Stomach (tissue), 9 donors: ENCODE results near the gene THSD4. TPM values are rescaled to one million over a fixed set of nuclear protein-coding genes. Genes with fewer than 3 reads are reported as not detected.

Experiments
- DNase-seq, 2 donors: peaks; one replicate each; pipeline versions ENCODE4 v3.0.0 to v3.0.0-alpha.2; 2013 to 2019
- H3K27ac ChIP-seq, 5 donors: fragments of 200-600 bp in 4 of 5; sonication (generic) in 4 of 5; one replicate each; pipeline ENCODE4 v1.5.1; 2013 to 2019; ENCODE audit warnings: mild to moderate bottlenecking in 1 of 5, moderate library complexity in 1 of 5
- H3K27me3 ChIP-seq, 3 donors: fragments of 200-600 bp; sonication (generic); one replicate each; pipeline ENCODE4 v1.5.1; 2017 to 2019; ENCODE audit warnings: mixed run types in 1 of 3
- H3K36me3 ChIP-seq, 4 donors: fragments of 200-600 bp; sonication (generic); 1 replicate in 3 of 4; 2 replicates in 1 of 4; pipeline ENCODE4 v1.5.1; 2016 to 2019
- H3K4me1 ChIP-seq, 4 donors: fragments of 200-600 bp; sonication (generic); one replicate each; pipeline ENCODE4 v1.5.1; 2016 to 2019
- H3K4me3 ChIP-seq, 4 donors: fragments of 200-600 bp; sonication (generic) in 3 of 4; one replicate each; pipeline ENCODE4 v1.5.1; 2016 to 2019; ENCODE audit warnings: mild to moderate bottlenecking in 1 of 4
- H3K9me3 ChIP-seq, 4 donors: fragments of 200-600 bp; sonication (generic); one replicate each; pipeline ENCODE4 v1.5.1; 2016 to 2019
- EP300 ChIP-seq: sonication (generic); formaldehyde crosslinking; IDR thresholded peaks from one replicate; pipeline ENCODE4 v1.6.1; 2017; ENCODE audit warnings: antibody characterized with exemption
- POLR2A ChIP-seq, 4 donors: fragments of 450-650 bp; IDR thresholded peaks; one replicate each; pipeline ENCODE4 v1.6.1; 2016; ENCODE audit warnings: antibody characterized with exemption in 4 of 4, control low read depth in 2 of 4, mild to moderate bottlenecking in 1 of 4, moderate library complexity in 1 of 4
- POLR2AphosphoS5 ChIP-seq, 3 donors: sonication (generic); formaldehyde crosslinking; IDR thresholded peaks; one replicate each; pipeline ENCODE4 v1.6.1; 2016; ENCODE audit warnings: antibody characterized with exemption in 3 of 3
- WGBS, 5 donors: extraction: QIAGEN DNeasy Blood & Tissue Kit in 3 of 5; methylation state at CpG; one replicate each; pipeline versions ENCODE4 v1.1.5 to v1.1.7; 2013 to 2018; 5-methylcytosine and 5-hydroxymethylcytosine counted together
- intact Hi-C: fragments of 100-400 bp; cut with DNase I; formaldehyde crosslinking; loops from one replicate; pipeline ENCODE4 v1.15.1; 2023; ENCODE audit warnings: low total_unique reads
- polyA plus RNA-seq, 3 donors: library from polyadenylated mRNA; stranded (reverse); fragments of 200-250 nt; gene quantifications; one replicate each; pipeline ENCODE4 v1.2.3, GENCODE V29; 2013
- total RNA-seq, 5 donors: library from RNA; depleted of rRNA; stranded (reverse); fragments of >200 nt; gene quantifications; one replicate each; pipeline versions ENCODE4 v1.1.0 to v1.2.3, GENCODE V29; 2014 to 2016
- TF ChIP-seq, protein P1 (sequence below), 7 experiments: fragments of 450-650 bp in 4 of 7; fragments of 200-600 bp in 3 of 7; sonication (generic) in 3 of 7; IDR thresholded peaks; one replicate each; pipeline ENCODE4 v1.5.1; 2016 to 2019; ENCODE audit warnings: antibody characterized with exemption in 7 of 7, control low read depth in 2 of 7, mild to moderate bottlenecking in 1 of 7
- donor health status: healthy with polysubstance abuse.
- donor health status: Bipolar disorder and iron deficiency.
- donor health status: healthy.

THSD4 gene
- total and polyA plus RNA-seq, 8 donors, result 1.8 to 79.4 (median 22.0) TPM

DNA sequence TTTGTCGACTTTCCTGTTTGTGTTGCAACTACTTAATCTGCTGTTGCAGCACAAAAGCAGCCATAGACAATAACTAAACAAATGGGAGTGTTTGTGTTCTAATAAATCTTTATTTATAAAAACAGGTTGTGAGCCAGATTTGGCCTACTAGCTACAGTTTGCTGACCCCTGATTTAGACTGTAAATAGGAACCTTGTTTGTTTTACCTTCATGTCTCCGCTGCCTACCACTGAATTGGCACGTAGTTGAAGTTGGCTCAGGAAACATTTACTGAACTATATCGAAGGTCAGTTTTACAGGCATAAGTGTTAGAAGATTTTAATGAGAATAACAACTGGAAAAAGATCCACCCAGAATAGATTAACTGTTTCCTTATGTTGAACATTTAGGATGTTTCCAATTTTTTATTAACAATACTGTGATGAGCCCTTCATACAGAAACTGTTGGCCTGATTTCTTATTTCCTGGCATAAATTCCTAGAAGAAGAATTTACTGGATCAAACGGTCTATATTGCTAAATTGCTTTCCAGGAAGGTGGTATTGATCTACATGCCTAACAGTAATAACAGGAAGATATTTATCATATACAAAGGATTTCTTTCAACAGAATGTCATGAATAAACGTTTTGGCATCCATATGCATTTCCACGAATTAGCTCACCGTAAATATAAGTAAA, 538.9 kb downstream of the THSD4 start:
- WGBS, 5 donors, result 35 to 41% (median 39%) methylated on average over 8 of the region's 8 CpGs
- H3K4me1 ChIP-seq, result peaks cover 13 to 29% (median 18%) of the 10 kb centered on the region in 4 donors
- TF ChIP-seq POLR2AphosphoS5 (IDR thresholded peaks at IDR 0.05) (peak in 1 of 3 donors; percentile 35), EP300 (no peak)
- peak in 1 of 2 donors; percentile 51 for DNase-seq
- no peaks in the 10 kb centered on the region for H3K36me3 ChIP-seq
- peak overlapping the region in 4 of 5 donors; percentile 55 to 65 (median 58) for H3K27ac ChIP-seq
- intact Hi-C loops, result no loop called here
- H3K4me3 ChIP-seq, result no peak overlapping the region
- no peaks in the 10 kb centered on the region for H3K27me3 ChIP-seq
- H3K9me3 ChIP-seq, result no peaks in the 10 kb centered on the region

DNA sequence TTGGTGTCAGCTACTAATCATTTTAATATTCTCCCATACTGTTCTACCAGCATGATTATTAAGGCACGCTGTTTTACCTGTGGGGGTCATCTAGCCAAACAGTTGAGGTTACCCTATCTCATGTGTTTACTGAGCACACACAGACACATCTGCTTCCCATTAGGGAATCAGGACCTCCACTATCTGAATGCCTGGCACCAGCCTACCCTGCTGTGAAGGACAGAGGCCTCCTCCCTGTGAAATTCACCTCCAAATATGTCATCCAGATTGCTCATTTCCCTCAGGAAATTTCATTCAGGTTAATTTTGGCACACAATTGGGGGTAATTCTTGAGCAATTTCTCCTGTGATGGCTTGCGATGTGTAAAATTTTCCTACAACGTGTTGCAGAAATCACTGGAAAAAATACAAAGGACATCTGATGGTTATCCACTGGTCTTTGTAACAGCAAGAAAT, 539.5 kb downstream of the THSD4 start:
- TF ChIP-seq POLR2AphosphoS5 (IDR thresholded peaks at IDR 0.05) (no peak), POLR2A (IDR thresholded peaks at IDR 0.05) (no peak), EP300 (no peak)
- TF ChIP-seq, protein P1, sequence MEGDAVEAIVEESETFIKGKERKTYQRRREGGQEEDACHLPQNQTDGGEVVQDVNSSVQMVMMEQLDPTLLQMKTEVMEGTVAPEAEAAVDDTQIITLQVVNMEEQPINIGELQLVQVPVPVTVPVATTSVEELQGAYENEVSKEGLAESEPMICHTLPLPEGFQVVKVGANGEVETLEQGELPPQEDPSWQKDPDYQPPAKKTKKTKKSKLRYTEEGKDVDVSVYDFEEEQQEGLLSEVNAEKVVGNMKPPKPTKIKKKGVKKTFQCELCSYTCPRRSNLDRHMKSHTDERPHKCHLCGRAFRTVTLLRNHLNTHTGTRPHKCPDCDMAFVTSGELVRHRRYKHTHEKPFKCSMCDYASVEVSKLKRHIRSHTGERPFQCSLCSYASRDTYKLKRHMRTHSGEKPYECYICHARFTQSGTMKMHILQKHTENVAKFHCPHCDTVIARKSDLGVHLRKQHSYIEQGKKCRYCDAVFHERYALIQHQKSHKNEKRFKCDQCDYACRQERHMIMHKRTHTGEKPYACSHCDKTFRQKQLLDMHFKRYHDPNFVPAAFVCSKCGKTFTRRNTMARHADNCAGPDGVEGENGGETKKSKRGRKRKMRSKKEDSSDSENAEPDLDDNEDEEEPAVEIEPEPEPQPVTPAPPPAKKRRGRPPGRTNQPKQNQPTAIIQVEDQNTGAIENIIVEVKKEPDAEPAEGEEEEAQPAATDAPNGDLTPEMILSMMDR (IDR thresholded peaks at IDR 0.05), result no peak
- DNase-seq, result no peak
- H3K4me3 ChIP-seq, result no peak overlapping the region
- 56 to 74% (median 67%) methylated on average over 3 of the region's 3 CpGs for WGBS, 5 donors
- intact Hi-C loops, result no loop called here
- peaks cover 13 to 27% (median 18%) of the 10 kb centered on the region in 4 donors for H3K4me1 ChIP-seq
- peak overlapping the region; percentile 55 to 73 (median 61) for H3K27ac ChIP-seq
- no peaks in the 10 kb centered on the region for H3K9me3 ChIP-seq
- no peaks in the 10 kb centered on the region for H3K27me3 ChIP-seq
- no peaks in the 10 kb centered on the region for H3K36me3 ChIP-seq

DNA sequence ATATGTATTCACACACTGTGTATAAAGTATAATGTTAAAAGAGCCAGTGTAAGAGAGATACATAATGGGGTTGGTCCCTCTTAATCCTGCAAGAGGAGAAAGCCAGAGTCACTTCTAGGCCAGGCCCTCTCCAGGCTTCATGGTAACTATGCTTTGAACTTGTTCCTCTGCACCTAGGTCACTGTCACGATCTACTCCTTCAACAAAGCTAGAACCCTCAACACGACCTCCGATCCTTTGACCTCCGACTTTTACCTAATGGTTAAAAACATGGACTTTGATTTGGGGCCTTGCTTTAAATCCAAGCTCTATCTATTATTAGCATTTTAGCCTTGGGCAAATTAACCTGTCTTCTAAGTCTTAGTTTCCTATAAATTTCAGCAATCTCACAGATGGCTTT, 541.2 kb downstream of the THSD4 start:
- 53 to 92% (median 65%) methylated on average over 4 of the region's 4 CpGs for WGBS, 5 donors
- Histone ChIP-seq H3K4me1 (peaks cover 17 to 33% (median 24%) of the 10 kb centered on the region in 4 donors), H3K27me3 (no peaks in the 10 kb centered on the region), H3K9me3 (no peaks in the 10 kb centered on the region), H3K36me3 (no peaks in the 10 kb centered on the region), H3K27ac (peak overlapping the region in 4 of 5 donors; percentile 2 to 61 (median 29)), H3K4me3 (no peak overlapping the region)
- DNase-seq, result no peak
- intact Hi-C loops, result no loop called here
- TF ChIP-seq, protein P1 (IDR thresholded peaks at IDR 0.05), result no peak
- TF ChIP-seq EP300 (no peak), POLR2A (IDR thresholded peaks at IDR 0.05) (no peak), POLR2AphosphoS5 (IDR thresholded peaks at IDR 0.05) (no peak)

DNA sequence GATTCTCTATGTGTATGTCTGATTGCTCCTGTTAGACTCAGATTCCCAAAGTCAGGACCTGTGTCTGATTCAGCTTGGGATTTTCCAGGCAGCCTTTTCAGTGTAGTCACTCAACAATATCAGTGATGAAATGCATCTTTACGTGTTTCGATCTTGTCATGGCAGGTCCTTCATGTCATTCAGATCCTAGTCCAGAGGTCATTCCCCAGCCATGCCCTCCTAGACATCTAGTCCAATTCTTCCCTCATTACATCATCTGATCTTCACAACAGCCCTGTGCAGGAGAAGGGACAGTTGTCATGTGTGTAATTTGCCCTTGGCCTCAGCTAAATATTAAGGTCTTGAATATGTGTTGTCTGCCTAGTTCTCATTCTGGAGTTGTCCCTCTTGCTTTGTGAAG, 541.9 kb downstream of the THSD4 start:
- H3K9me3 ChIP-seq, result no peaks in the 10 kb centered on the region
- no peaks in the 10 kb centered on the region for H3K27me3 ChIP-seq
- no peaks in the 10 kb centered on the region for H3K36me3 ChIP-seq
- H3K4me1 ChIP-seq, result peaks cover 15 to 40% (median 27%) of the 10 kb centered on the region in 4 donors
- TF ChIP-seq, protein P1 (IDR thresholded peaks at IDR 0.05), result no peak
- no peak for TF ChIP-seq POLR2AphosphoS5 (IDR thresholded peaks at IDR 0.05)
- no peak for TF ChIP-seq EP300
- TF ChIP-seq POLR2A (IDR thresholded peaks at IDR 0.05), result no peak
- DNase-seq, result no peak
- peak overlapping the region in 1 of 5 donors; percentile 29 for H3K27ac ChIP-seq
- WGBS, 5 donors, result 89 to 98% (median 96%) methylated on average over 2 of the region's 2 CpGs
- no peak overlapping the region for H3K4me3 ChIP-seq
- intact Hi-C loops, result no loop called here

DNA sequence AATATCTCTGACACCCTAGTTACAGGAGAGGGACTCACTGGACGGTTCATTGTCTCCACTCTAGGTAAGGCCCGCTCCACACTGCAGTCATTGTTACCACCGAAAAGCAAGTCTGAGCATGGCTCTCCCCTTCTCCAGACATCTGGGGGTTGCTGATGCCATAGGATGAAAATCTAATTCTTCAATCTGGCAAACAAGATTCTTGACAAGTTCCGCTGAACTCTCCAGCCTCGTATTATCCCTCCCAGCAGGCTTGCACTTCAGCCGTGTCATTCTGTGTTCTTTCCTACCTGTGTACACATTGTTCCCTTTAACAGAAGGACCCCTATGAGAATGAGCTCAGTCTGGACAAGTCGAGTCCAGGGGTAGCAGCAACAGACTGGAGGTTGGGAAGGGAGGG, 542.8 kb downstream of the THSD4 start:
- H3K27me3 ChIP-seq, result no peaks in the 10 kb centered on the region
- H3K4me3 ChIP-seq, result no peak overlapping the region
- whole genome bisulfite sequencing, 5 donors, result 72 to 92% (median 86%) methylated on average over 7 of the region's 7 CpGs
- peaks cover 13 to 40% (median 30%) of the 10 kb centered on the region in 4 donors for H3K4me1 ChIP-seq
- no peaks in the 10 kb centered on the region for H3K36me3 ChIP-seq
- intact Hi-C loops, result no loop called here
- DNase-seq, result no peak
- no peaks in the 10 kb centered on the region for H3K9me3 ChIP-seq
- TF ChIP-seq, protein P1 (IDR thresholded peaks at IDR 0.05), result no peak
- TF ChIP-seq POLR2A (IDR thresholded peaks at IDR 0.05) (no peak), EP300 (no peak), POLR2AphosphoS5 (IDR thresholded peaks at IDR 0.05) (no peak)
- peak overlapping the region in 1 of 5 donors; percentile 36 for H3K27ac ChIP-seq
